Aorta (tissue), 5 donors: ENCODE measurements around the gene PRPF19. TPM values are rescaled to one million over a fixed set of nuclear protein-coding genes. Genes with fewer than 3 reads are reported as not detected.

Experiments
- ATAC-seq: fragments of 200-7000 bp; cut with Tn5 transposase; one replicate; pipeline ENCODE4 v1.9.1; 2022; ENCODE audit warnings: moderate library complexity; ENCODE audit not compliant: low FRiP score
- DNase-seq, 2 donors: peaks; one replicate each; pipeline ENCODE4 v3.0.0-alpha.2; 2020
- H3K27ac ChIP-seq, 2 donors: one replicate each; pipeline ENCODE4 v1.5.1; 2013; ENCODE audit warnings: low read length in 2 of 2, mild to moderate bottlenecking in 2 of 2, moderate library complexity in 2 of 2, control low read depth in 1 of 2, inconsistent platforms in 1 of 2, low read depth in 1 of 2
- H3K27me3 ChIP-seq, 2 donors: one replicate each; pipeline ENCODE4 v1.6.1; 2013; ENCODE audit warnings: control low read depth in 1 of 2, low read length in 1 of 2, mild to moderate bottlenecking in 1 of 2, moderate library complexity in 1 of 2; ENCODE audit not compliant: insufficient read depth in 2 of 2, control insufficient read depth in 1 of 2
- H3K36me3 ChIP-seq, 2 donors: one replicate each; pipeline ENCODE4 v1.6.1; 2013; ENCODE audit warnings: control low read depth in 1 of 2, low read length in 1 of 2, mild to moderate bottlenecking in 1 of 2; ENCODE audit not compliant: insufficient read depth in 2 of 2, control insufficient read depth in 1 of 2
- H3K4me1 ChIP-seq, 2 donors: one replicate each; pipeline ENCODE4 v1.6.1; 2013; ENCODE audit warnings: low read length in 2 of 2, control low read depth in 1 of 2, mild to moderate bottlenecking in 1 of 2, moderate library complexity in 1 of 2; ENCODE audit not compliant: insufficient read depth in 2 of 2, control insufficient read depth in 1 of 2
- H3K4me3 ChIP-seq, 2 donors: one replicate each; pipeline ENCODE4 v1.5.1; 2013; ENCODE audit warnings: low read length in 2 of 2, control low read depth in 1 of 2, mild to moderate bottlenecking in 1 of 2
- H3K9me3 ChIP-seq: one replicate; pipeline ENCODE4 v1.6.1; 2013; ENCODE audit warnings: mild to moderate bottlenecking, low read length; ENCODE audit not compliant: control insufficient read depth
- WGBS, 2 donors: extraction: QIAGEN DNeasy Blood & Tissue Kit; methylation state at CpG; one replicate each; pipeline ENCODE4 v1.1.7; 2013; 5-methylcytosine and 5-hydroxymethylcytosine counted together
- intact Hi-C, 2 donors: fragments of 100-400 bp; cut with DNase I; formaldehyde crosslinking; loops; one replicate each; pipeline versions ENCODE4 v1.14.2 to v1.15.0; 2022
- polyA plus RNA-seq, 2 donors: library from polyadenylated mRNA; stranded (reverse); fragments of 200-250 nt; gene quantifications; one replicate each; pipeline ENCODE4 v1.2.3, GENCODE V29; 2013
- total RNA-seq, 2 donors: library from RNA; stranded (reverse); fragmentation: NEBNext Ultra II Directional; extraction: Animal tissue kit (Norgen Biotek cat#: 25700); gene quantifications; one replicate each; pipeline ENCODE4 v1.2.1, GENCODE V29; 2021
- donor health status: healthy with polysubstance abuse.
- donor health status: Bipolar disorder and iron deficiency.
- donor health status: DM: no; HTN: no; CAD: no.
- donor health status: DM: no; HTN: no; CAD: no.
- donor health status: DM: yes; HTN: yes; CAD: no.

PRPF19 gene
- total and polyA plus RNA-seq, 4 donors: 31.3 to 55.6 (median 43.5) TPM

GRCh38 chr11:60927600-60927999 lies 21.2 kb upstream of the PRPF19 start:
- DNase-seq: no peak
- no peak for ATAC-seq
- intact Hi-C loops: no loop called here
- Histone ChIP-seq H3K4me3 (no peak overlapping the region), H3K27ac (no peak overlapping the region), H3K27me3 (no peaks in the 10 kb centered on the region), H3K4me1 (no peaks in the 10 kb centered on the region), H3K36me3 (peaks cover 0 to 4% of the 10 kb centered on the region in 2 donors), H3K9me3 (no peaks in the 10 kb centered on the region)
- WGBS, 2 donors: 85% methylated on average over 16 of the region's 16 CpGs

- intact Hi-C loops: no loop called here
- WGBS, 2 donors: 90 to 92% methylated on average over 8 of the region's 8 CpGs
- Histone ChIP-seq H3K4me1 (no peaks in the 10 kb centered on the region), H3K27ac (no peak overlapping the region), H3K36me3 (peaks cover 0 to 5% of the 10 kb centered on the region in 2 donors), H3K4me3 (no peak overlapping the region), H3K9me3 (no peaks in the 10 kb centered on the region), H3K27me3 (no peaks in the 10 kb centered on the region)
- no peak for DNase-seq
- ATAC-seq: no peak
These were observed 20.7 kb upstream of the PRPF19 start for GRCh38 chr11:60927061-60927592.

GRCh38 chr11:60926500-60926899 lies 20.1 kb upstream of the PRPF19 start:
- Histone ChIP-seq H3K27me3 (no peaks in the 10 kb centered on the region), H3K4me3 (no peak overlapping the region), H3K4me1 (no peaks in the 10 kb centered on the region), H3K36me3 (peaks cover 0 to 9% of the 10 kb centered on the region in 2 donors), H3K9me3 (no peaks in the 10 kb centered on the region), H3K27ac (no peak overlapping the region)
- intact Hi-C loops: no loop called here
- DNase-seq (no peak), ATAC-seq (no peak)
- WGBS, 2 donors: 94 to 95% methylated on average over 8 of the region's 8 CpGs

DNA sequence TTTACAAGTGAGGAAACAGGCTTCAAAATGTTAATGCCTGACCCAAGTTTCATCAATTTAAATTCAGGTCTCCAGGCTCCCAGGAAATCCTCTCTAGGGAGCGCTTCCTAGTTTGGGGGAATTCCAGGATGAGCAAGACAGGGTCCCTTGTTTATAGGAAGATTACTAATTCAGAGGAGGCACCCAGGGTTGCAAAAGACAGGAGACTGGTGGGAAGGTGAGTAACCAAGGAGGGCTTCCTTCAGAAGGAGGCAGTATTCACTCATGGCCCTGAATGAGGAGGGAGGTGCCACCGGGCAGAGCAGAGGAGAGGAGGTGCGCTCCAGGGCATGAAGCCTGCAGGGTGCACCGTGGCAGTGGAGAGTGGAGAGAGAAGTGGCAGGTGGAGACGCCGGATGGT lies 19.5 kb upstream of the PRPF19 start:
- ATAC-seq (no peak), DNase-seq (no peak)
- WGBS, 2 donors: 80 to 85% methylated on average over 6 of the region's 6 CpGs
- Histone ChIP-seq H3K9me3 (no peaks in the 10 kb centered on the region), H3K27me3 (no peaks in the 10 kb centered on the region), H3K4me1 (no peaks in the 10 kb centered on the region), H3K36me3 (peaks cover 0 to 12% of the 10 kb centered on the region in 2 donors), H3K27ac (no peak overlapping the region), H3K4me3 (no peak overlapping the region)
- intact Hi-C loops: no loop called here

DNA sequence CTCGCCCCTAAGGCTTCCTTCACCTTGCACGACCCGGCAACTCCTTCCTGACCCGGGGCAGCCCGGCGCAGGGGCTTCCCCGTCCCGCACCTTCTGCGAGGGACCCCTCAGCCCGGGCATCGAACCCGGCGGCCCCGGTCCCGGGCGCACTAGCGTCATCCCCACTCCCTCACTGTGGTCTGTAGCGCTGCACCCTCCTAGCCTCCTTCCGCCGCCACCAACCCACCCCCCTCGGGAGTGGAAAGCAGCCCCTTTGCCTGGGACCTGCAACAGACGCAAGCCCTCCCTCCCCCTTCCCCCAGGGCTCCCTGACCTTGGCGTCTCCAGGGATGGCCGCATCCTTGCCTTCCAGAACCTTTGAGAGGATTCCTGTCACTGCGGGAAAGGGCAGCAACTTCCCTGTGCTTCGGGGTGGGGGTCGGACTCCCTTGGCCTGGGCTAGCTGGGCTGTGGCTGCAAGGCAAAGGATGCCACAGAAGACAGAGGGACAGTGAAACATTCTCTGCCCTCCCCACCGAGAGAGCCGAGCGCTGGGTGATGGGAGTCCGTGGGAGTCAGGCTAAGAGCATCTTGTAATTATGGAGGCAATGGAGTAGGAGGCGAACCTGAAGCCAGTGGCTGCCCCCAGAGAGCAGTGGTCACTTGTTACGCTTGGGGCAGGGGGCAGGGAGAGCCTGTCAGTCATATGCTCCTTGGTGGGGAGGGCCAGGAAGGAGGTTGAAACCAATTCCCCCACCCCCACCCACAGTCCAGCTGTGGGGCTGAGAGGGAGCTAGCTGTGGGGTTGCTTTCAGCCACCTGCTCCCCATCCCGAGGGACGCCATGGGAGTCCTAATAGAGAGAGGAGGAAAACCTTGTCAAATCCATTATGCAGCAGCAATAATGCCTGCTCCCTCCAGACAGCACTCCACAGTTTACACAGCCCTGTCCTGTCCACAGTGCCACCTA lies 18.8 kb upstream of the PRPF19 start:
- WGBS, 2 donors: 9 to 11% methylated on average over 33 to 35 of the region's 35 CpGs
- intact Hi-C loops: no loop called here

DNA sequence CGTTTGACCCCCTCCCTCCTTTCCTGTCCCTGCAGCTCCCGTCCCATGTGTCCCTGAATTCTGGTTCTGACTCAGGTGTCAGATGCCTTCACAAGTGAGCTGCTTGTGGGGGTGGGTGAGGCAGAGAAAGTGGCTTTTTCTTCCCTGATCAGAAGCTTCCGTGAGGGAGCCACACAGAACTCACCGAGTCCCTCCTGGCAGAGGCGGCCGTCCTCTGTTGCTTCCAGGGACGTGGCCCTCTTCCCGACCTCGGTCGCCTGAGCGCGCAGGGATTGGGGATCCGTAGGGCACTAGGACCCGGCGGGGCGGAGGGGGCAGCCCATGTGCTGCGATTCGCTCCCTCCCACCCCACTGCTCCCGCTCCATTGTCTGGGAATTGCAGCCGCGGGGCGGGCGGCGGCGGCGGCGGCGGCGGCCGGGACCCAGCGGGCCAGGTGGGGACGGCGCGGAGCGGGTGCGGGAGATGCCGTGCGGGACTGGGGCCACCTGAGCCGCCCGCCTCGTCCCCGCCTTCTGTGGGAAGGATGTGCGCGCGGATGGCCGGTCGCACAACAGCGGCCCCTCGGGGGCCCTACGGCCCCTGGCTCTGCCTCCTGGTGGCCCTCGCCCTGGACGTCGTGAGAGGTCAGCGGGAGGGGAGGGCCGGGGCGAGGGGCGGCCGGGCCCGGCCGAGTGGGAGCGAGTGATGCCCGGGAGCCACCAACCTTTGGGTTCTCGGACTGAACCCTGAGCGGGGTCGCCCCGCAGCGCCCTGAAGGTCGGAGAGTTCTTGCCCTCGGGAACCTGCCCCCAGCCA lies 17.9 kb upstream of the PRPF19 start, which contains the start of gene TMEM132A:
Gene TMEM132A, plus strand, starts transcription at position 351 of the 796 bp plus-strand sequence. Its CDS starts 174 bp downstream, at position 525.
- H3K4me1 ChIP-seq: no peaks in the 10 kb centered on the region
- WGBS, 2 donors: 0 to 1% methylated on average over 40 to 69 of the region's 69 CpGs
- H3K27ac ChIP-seq: no peak within 1 kb of the TSS
- H3K36me3 ChIP-seq: peaks cover 0 to 15% of the 10 kb centered on the region in 2 donors
- H3K27me3 ChIP-seq: no peaks in the 10 kb centered on the region
- H3K9me3 ChIP-seq: no peaks in the 10 kb centered on the region
- intact Hi-C loops: no loop called here
- peak within 1 kb of the TSS; percentile 7 to 55 for H3K4me3 ChIP-seq
- peak; percentile 74 for ATAC-seq
- peak; percentile 78 to 91 for DNase-seq

More for the DNA sequence above, 18.8 kb upstream of the PRPF19 start:
- Histone ChIP-seq H3K9me3 (no peaks in the 10 kb centered on the region), H3K27me3 (no peaks in the 10 kb centered on the region), H3K4me1 (no peaks in the 10 kb centered on the region), H3K36me3 (peaks cover 0 to 15% of the 10 kb centered on the region in 2 donors), H3K4me3 (peak overlapping the region in 1 of 2 donors; percentile 55), H3K27ac (no peak overlapping the region)
- ATAC-seq: no peak
- no peak for DNase-seq

DNA sequence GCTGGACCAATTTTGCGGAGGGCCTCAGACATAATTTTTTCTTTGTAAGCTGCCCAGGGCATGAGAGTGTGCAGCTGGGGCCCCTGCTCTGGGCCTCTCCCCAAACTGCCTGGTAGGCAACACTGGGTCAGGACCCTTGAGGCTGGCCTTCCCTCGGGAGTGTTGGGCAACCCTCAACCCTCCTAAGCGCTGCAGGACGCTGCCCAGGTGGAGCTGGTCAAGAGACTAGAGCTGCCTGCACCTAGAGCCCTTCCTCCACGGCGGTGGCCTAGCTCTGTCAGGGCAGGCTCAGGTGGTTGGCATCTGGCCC lies 17.4 kb upstream of the PRPF19 start:
- no peak for ATAC-seq
- H3K27ac ChIP-seq: no peak overlapping the region
- WGBS, 2 donors: 55 to 57% methylated on average over 6 of the region's 6 CpGs
- no peaks in the 10 kb centered on the region for H3K4me1 ChIP-seq
- no peak for DNase-seq
- no peaks in the 10 kb centered on the region for H3K9me3 ChIP-seq
- H3K27me3 ChIP-seq: no peaks in the 10 kb centered on the region
- no peak overlapping the region for H3K4me3 ChIP-seq
- intact Hi-C loops: no loop called here
- peaks cover 0 to 15% of the 10 kb centered on the region in 2 donors for H3K36me3 ChIP-seq

GRCh38 chr11:60923326-60923725 lies 16.9 kb upstream of the PRPF19 start:
- intact Hi-C loops: no loop called here
- DNase-seq (no peak), ATAC-seq (no peak)
- Histone ChIP-seq H3K27ac (no peak overlapping the region), H3K36me3 (peaks cover 0 to 15% of the 10 kb centered on the region in 2 donors), H3K9me3 (no peaks in the 10 kb centered on the region), H3K27me3 (no peaks in the 10 kb centered on the region), H3K4me3 (no peak overlapping the region), H3K4me1 (no peaks in the 10 kb centered on the region)
- WGBS, 2 donors: 65 to 71% methylated on average over 5 of the region's 5 CpGs
